Activated CD8-positive, alpha-beta memory T cell treated with anti-CD3 and anti-CD28 coated beads, Interleukin-2, amount 50 U/mL, for 24 hours (primary cell): ENCODE measurements around the gene PPIF.

Experiments
- DNase-seq: peaks from one replicate; pipeline ENCODE4 v3.0.0-alpha.2; 2020; ENCODE audit errors: extremely low read depth

PPIF gene

DNA sequence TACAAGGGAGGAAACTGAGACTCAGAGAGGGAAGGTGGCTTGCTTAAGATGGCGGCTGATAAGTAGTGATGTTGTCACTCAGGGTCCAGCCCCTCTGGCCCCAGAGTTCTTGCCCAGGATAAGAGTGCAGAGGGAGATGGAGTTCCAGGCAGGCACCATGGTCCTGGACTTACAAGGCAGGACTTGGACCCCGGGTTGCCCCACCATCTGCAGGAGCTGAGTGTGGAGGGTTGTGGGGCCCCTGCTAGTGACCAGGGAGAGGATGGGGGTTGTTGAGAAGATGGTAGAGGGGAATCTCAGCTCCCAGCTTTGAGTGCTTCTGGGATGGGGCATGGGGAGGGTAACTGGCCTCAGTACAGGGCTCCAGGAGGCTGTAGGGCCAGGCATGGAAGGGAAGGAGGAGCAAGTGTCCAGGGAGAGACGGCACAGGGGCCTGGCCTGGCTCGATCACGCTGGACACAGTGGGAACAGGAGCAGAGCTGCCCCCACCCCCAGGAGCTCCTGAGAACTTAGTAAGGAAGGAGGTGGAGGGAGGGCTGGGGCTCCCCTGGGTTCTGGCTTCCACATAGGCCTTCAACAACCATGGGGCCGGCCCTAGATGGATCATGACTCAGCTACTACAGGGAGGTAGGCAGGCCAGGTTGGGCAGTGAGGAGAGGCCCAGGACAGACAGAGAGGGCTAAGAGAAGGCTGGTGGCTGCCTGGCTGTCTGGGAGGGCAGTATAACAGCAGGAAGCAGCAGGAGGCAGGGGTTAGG lies 28.2 kb downstream of the PPIF start:
- no peak for DNase-seq

DNA sequence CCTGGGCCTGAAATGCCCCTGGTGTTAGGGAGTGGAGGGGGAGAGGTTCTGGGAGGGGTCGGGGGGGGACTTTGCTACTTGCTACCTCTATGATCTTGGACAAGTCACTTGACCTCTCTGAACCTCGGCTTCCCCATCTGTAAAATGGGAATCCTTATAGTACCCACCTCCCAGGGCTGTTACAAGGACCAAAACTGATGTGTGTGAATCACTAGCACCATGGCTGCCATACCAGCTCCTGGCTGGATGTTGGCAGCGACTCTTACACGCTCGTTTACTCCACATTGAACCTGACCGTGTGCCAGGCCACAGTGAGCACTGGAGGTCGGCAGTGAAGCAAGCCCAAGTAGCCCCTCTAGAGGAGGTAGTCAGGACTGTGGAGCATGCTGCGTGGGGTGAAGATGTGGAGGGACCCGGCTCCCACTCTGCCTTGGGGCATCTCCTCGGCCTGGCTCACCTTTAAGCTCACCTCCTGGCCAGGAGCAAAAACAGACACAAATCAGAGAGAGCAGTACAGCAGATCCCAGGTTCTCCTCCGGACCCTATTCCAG lies 28.9 kb downstream of the PPIF start:
- DNase-seq: no peak

DNA sequence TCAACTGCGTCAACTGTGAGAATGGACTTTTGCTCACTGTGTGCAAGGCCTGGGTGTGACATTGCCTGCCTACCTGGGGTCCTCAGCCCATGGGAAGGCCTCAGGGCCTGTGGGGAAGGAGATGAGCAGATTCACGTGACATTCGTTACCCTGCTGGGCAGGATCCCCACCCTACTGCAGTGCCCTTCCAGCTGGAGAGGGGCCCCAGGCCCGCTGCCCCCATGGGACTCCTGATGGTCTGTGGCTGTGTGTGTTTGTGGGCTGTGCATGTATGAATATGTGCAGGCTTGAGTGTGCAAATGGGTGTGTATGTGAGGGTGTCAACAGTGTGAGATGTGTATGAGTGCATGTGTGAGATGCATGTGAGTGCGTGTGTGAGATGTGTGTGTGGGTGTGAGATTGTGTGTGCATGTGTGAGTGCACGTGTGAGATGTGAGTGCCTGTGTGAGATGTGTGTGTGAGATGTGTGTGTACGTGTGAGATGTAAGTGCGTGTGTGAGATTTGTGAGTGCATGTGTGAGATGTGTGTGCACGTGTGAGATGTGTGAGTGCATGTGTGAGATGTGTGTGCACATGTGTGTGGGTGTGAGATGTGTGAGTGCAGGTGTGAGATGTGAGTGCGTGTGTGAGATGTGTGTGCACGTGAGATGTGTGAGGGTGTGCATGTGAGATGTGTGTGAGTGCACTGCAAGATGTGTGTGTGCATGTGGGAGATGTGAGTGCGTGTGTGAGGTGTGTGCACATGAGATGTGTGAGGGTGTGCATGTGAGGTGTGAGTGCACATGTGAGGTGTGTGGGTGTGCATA lies 29.7 kb downstream of the PPIF start:
- no peak for DNase-seq

DNA sequence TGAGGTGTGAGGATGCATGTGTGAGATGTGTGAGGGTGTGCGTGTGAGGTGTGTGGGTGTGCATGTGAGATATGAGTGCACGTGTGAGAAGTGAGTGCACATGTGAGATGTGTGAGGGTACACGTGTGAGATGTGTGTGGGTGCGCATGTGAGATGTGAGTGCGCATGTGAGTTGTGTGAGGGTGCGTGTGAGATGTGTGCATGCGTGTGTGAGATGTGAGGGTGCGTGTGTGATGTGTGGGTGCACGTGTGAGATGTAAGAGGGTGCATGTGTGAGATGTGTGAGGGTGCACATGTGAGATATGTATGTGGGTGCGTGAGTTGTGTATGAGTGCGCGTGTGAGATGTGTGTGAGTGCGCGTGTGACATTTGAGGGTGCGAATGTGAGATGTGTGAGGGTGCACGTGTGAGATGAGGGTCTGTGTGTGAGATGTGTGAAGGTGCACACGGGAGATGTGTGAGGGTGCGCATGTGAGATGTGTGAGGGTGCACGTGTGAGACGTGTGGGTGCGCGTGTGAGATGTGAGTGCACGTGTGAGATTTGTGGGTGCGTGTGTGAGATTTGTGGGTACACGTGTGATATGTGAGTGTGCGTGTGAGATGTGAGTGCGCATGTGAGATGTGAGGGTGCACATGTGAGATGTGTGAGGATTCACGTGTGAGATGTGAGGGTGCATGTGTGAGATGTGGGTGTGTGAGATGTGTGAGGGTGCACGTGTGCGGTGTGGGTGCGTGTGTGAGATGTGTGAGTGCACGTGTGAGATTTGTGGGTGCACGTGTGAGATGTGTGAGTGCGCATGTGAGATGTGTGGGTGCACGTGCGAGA lies 30.5 kb downstream of the PPIF start:
- DNase-seq: no peak

DNA sequence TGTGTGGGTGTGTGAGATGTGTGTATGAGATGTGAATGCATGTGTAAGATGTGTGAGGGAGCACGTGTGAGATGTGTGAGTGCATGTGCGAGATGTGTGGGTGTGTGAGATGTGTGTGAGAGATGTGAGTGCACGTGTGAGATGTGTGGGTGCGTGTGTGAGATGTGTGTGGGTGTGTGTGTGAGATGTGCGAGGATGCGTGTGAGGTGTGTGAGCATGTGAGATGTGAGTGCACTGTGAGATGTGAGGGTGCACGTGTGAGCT lies 31.0 kb downstream of the PPIF start:
- no peak for DNase-seq

DNA sequence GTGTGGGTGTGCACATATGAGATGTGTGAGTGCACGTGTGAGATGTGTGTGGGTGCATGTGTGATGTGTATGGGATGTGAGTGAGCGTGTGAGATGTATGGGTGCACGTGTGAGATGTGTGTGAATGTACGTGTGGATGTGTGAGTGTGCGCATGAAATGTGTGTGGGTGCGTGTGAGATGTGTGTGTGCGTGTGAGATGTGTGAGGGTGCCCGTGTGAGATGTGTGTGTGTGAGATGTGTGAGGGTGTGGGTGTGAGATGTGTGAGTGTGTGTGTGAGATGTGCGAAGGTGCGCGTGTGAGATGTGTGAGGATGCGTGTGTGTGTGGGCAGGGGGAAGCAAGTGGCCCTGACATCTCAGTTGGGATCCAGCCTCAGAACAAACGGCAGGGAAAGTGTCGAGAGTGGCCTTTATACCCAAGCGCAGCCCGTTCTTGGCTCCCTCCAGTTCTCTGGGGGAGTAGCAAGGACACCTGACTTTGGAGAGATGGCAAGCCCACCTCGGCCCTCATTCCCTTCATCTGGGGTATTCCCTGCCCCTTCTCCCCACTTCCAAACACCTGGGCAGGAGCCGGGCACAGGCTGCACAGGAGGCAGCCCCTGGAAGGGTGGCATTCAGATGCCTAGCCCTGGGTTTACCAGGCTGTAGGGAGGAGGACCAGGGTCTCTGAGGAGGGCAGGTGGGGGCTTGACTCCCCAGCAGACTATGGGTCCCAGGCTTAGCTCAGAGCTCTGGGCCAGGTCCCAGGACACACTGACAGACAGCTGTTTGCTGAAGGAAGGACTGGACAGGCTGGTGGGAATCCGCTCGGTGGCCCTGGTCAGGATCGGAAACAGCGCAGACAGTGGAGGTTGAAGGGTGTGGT lies 31.6 kb downstream of the PPIF start:
- DNase-seq: no peak

DNA sequence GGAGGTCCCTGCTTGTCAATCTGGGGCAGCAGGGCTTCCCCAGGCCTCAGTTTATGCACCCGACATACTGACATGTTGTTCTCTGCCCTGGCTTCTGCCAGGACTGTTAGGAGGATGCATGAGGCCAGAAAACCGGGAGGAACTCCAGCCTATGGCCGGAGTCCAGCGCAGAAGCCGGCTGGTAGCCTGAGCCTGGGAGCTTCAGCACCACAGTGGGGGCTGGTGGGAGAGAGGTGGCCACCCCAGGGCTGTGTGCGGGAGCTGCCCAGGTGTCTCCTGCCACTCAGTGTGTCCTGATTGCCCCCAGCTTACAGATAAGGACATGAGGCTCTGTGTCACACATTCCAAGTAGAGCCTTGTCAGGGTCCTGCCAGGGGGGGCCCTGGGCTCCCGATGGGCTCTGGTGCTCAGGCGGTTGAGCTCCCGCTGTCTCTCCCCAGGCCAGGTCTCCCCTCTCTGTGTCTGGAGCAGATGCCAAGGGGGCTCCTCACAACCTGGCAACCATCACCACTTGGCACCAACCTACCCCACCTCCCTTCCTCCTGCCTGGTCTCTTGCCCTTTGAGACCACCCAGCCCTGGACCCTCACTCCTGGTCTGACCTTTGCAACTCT lies 32.3 kb downstream of the PPIF start:
- no peak for DNase-seq

DNA sequence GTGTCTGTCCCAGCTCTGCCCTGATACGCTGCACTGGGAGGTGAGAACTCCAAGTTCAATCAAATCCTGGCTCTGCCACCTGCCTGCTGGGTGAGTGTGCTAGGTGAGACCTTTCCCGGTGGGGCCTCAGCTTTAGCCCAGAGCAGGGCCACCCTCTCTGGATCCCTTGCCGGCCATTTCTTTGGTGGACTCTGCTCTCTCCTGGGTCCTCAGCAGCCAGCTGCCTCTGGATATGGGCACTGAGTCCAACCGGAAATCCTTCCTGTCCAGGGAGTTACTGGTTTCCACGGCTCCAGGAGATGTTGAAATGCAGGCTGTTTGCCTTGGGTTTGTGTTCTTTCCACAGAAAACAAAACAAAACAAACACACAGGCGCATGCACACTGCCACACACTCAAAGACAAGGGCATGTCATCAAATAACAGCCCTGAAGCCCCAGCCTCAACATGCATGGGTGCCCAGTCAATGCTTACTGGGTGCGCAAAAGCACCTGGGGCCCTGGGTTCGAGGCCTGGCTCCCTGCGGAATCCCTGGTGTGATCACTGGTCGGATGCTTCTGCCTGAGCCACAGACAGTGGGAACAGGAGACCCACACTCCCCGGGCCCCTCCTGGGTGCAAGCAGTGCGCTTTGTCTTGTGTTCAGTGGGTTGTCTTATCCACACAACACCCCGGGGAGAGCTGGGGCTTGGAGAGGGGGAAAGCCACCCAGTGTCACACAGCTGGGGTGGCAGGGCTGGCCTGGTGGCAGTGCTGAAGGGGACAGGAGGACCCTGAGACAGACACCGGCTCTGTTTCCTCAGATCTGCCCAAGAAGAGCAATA lies 33.1 kb downstream of the PPIF start:
- DNase-seq: no peak

DNA sequence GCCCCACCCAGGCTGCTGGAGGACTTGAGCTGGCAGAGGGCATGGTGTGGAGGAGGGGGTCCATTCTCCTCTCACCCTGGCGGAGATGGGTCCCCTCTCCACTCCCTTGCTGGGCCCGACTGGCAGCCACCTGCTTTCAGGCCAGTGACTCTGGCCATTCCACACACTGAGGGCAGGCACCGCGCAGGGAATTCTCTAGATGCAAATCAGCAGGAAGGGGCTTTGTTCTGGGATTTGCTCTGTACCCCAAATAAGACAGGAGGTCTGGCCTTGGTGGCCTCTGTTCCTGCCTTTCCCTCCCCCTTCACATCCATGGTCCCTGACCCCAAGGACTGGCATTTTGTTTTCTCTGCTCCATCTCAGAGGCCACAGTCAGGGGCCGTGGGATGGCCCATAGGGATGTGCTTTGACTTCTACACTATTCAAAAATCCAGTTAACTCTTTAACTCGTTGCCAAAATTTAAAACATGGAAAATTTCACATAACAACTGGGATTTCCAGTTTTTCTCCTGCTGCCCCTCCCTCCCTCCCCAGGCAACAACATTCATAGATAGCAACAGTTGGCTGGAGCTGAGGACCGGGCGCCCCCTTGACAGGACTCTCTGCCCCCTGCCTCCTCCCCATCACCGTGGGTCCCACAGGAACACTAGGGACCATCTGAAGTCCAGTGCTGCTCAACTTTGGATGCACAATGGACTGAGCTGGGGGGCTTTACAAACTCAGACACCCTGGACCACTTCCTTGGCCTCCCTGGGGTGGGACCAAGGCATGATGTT lies 33.9 kb downstream of the PPIF start:
- DNase-seq: no peak

DNA sequence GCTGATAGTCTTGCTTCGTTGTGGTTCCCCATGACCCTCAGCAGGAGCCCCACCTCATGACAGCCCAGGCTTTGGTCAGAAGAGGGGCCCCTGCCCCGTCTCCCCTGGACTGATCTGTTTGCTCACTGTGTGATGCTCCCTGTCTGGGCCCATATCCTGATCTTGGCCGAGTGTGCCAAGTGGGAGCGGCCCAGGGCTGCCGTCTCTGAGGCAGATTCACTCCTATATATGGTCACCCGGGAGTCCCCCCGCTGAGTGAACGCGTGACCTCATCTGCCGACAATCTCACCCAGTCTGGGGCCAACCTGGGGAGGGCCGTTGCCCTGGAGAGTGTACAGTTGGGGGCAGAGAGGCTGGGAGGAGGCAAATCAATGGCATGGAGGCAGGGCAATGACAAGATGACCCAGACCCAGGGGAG lies 34.5 kb downstream of the PPIF start:
- no peak for DNase-seq

DNA sequence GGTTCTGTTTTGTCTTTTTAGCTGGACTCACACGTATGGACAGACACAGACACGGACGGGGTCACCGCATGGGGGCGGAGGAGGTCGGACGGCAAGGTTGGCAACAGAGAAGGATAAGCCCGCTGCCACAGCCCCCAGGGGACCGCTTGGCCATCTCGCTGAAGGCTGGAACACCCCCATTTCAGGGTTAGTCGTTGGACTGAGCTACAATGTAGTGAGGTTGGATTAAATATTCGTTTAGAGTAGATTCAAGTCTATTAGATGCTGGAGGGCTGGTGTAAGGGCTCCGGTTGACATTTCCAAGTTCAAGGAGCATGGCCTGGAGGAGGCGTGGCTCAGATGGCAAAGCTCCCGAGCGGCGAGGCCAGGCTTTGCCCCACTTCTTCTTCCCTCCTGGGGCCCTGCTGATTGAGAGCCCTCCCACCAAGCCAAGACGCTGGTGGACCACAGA lies 35.2 kb downstream of the PPIF start:
- no peak for DNase-seq

DNA sequence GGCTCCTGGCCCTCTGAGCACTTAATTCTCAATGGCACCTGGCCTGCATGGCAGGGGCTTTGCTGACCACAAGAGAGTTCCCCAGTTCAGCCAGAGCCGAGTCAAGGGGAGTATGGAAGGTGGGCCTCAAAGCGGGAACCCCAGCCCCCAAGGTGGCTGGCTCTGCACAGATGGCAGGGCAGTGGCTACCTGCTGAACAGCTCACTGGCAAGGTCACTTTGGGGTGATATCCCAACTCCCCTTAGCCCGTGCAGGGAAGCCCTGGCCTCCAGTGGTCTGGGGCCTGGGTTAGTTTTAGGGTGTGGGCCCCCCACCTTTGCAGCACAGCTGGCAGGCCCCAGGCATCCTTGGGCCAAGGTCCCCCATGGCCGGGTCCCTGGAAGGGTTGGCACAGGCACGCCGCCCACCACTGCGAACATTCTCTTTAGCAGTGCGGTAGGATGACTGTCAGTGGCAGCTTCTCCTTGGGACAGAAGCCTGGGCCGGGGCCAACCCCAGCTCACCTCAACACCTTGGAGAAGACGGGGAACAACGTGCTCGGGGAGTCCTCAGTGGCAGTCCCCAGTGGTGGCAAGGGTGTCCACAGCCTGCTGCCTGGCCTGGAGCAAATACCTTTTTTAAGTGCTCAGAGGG lies 36.8 kb downstream of the PPIF start:
- DNase-seq: no peak

DNA sequence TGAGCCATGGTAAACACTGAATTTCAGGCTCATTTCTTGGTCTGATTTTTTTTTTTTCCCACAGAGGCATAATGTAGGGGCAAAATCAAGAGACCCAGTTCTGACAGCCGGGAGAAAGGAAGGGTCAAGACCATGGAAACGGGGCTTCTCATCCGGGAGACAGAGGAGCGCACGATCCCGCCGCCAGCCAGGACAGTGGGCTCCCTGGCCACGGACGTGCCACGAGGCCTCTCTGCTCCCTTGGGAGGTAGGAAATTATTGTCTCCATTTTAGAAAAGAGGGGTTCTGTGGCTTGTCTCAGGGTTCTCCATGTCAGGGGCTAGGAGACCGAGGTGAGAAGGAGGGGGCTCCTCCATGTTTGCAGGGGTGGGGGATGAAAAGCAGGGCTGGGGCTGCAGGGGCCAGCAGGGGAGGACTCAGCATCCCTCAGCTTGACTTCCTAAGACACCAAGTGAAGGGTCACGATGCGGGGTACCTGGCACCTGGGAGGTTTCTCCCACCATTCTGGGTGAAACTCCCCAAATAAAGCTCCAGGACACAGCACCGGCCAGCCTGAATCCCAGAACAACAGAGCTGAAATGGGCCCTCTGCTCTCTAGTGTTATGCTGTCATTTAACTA lies 37.6 kb downstream of the PPIF start:
- no peak for DNase-seq

DNA sequence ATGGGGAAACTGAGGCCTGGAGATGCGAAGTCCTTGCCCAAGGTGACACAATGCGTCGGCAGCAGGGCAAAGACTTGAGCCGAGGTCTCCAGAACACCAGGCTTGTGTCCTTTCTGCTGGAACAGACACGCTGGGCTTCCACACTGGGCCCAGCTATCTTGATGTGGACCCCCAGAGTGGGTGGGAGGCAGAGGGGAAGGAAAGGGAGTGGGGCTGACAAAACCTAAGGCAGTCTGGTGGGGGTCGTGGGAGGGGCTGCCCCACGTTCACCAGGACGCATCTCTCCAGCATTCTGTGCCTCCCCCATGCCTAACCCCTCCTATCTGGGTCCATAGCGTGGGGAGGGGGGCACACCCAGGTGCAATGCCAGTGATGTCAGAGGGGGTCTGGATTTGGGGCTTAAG lies 38.1 kb downstream of the PPIF start:
- no peak for DNase-seq

DNA sequence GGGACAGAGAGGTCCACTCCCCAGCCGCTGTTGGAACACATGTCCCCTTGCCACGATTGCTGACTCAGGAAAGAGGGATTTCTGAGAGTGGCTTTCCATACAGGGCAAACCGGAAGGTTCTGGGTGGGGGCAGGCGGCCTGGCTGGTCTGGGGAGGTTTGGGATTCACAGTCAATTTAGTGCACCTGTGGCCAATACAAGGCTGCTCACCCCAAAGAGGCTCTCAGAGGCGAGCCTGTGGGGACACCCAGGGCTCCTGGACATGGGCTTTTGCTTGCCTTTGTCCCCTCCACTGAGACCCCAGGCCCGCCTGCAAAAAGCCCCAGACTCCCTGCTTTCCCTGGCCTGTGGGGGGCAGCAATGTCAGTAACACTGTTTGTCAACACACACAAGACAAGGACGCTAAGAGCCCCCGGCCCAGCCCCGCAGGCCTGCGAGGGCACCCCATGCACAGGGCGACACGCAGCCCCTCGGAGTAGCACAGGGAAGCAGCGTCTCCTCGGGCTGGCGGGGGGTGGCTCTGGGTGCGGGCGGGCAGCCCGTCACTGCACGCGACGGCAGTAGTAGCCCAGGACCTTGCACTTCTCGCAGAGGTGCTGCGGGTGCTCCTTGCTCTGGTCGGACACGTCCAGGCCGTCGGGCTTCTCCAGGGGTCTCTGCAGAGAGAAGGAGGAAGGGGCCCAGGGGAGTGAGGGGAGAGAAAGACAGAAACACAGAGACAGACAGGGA lies 38.7 kb downstream of the PPIF start:
- DNase-seq: no peak

DNA sequence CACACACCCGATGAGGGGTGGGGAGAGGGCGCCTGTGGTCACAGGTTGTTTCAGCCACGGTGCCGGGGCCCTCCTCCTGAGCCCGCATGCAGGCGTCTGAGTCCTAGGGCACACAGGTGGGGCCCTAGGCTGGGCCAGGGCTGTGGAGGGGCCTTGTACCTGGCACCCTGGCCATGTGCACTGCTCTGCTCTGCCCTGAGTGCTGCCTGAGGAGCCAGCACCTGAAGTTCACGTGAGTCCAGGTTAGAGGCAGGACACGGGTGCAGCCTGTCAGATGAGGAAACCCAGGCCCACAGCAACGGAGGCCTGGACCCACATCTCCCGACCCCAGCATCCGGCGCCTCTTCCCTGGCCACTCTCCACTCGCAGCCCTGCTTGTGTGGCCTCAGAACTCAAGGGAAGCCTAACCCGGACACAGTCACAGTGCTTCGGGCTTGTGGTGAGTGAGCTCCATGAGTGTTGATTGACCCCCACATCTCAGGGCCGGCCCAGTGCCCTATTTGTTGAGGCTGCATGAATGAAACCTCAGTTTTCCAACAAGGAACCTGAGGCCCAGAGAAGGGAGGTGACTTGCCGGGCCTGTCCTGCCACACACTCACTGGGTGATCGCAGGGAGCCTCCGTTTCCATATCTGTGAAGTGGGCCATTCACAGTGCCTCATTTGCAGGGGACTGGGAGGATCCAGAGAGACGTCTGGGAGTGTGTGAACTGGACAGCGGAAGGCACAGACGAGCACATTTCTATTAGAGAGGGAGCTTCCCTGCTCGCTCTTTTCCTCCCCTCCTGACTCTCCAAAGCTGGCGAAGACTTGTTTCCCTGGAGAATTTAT lies 39.6 kb downstream of the PPIF start:
- no peak for DNase-seq

DNA sequence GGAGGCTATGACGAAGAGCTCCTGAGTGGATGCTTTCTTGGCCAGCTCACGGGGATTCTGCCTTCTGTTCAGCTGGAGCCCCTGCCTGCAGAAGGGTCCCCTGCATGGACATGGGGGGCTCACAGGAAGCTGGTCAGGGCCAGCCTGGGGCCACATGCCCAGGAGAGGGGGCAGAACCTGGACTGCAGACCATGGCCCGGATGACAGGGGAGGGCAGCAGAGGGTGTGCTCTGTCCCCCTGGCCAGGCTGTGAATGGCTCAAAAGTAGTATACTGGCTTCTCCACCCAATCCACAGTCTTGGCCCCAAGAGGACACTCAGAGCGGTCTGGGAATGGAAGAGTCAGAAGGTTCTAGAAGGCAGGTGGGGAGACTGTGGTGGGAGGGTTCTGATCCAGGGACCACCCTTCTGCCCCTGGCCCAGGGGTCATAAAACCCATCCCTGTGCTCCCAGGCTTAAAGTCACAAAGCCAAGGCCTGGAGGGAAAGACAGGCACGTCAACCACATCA lies 40.3 kb downstream of the PPIF start:
- no peak for DNase-seq
